K562 (cell line): ENCODE data around the gene KBTBD4. TPM values are rescaled to one million over a fixed set of nuclear protein-coding genes. Genes with fewer than 3 reads are reported as not detected.

Source experiments
- ATAC-seq: fragments of 200-7000 bp; cut with Tn5 transposase; 3 replicates; pipeline ENCODE4 v1.9.1; 2020; ENCODE audit warnings: moderate library complexity
- BruUV-seq: library from RNA; stranded (reverse); fragments of 400-500 nt; replicated peaks from 2 replicates; lab custom pipeline; 2021; lab: Mats Ljungman, UMichigan
- CTCF ChIA-PET: fragments of 300-600 bp; formaldehyde crosslinking; extraction: SDS; loops from one replicate; lab custom pipeline; 2021; ENCODE audit warnings: low intra/inter-chr PET ratio; lab: Yijun Ruan, JAX
- POLR2A ChIA-PET: fragments of 300-600, 350-650 bp; sonication (Branson Sonifier 250); formaldehyde crosslinking; extraction: SDS; loops from one replicate; lab custom pipeline; 2021; ENCODE audit warnings: antibody characterized with exemption, inconsistent platforms; lab: Yijun Ruan, JAX
- DNase-seq, 4 experiments: peaks; one replicate each; pipeline versions ENCODE4 v3.0.0 to v3.0.0-alpha.2; 2011 to 2018; ENCODE audit warnings: low spot score in 3 of 4, mixed read lengths in 3 of 4; ENCODE audit errors: extremely low read depth in 1 of 4
- FAIRE-seq: peaks from 2 replicates; lab custom pipeline; 2011; peaks lifted over from hg19 to GRCh38; lab: Jason Lieb, UNC
- H2AFZ ChIP-seq: 2 replicates; pipeline ENCODE4 v1.6.0; 2011; ENCODE audit warnings: low read depth, low read length, control low read depth, inconsistent platforms
- H3K27ac ChIP-seq: fragments of 200-600 bp; 3 replicates; pipeline ENCODE4 v1.8.0; 2011; ENCODE audit warnings: low read depth, mild to moderate bottlenecking, control low read depth, inconsistent platforms, low read length, moderate library complexity, mixed read lengths; ENCODE audit errors: extremely low read depth
- H3K27me3 ChIP-seq, 2 experiments: fragments of 300-600 bp in 1 of 2; 2 replicates in 1 of 2; 3 replicates in 1 of 2; pipeline versions ENCODE4 v1.6.0 to v1.8.0; 2011; ENCODE audit warnings: inconsistent platforms in 2 of 2, low read length in 2 of 2, mild to moderate bottlenecking in 1 of 2, mixed read lengths in 1 of 2, moderate library complexity in 1 of 2; ENCODE audit not compliant: control insufficient read depth in 2 of 2, insufficient read depth in 2 of 2
- H3K36me3 ChIP-seq: fragments of 300-600 bp; 3 replicates; pipeline ENCODE4 v1.8.0; 2011; ENCODE audit warnings: mild to moderate bottlenecking, low read length, inconsistent platforms; ENCODE audit not compliant: control insufficient read depth, insufficient read depth
- H3K4me1 ChIP-seq, 2 experiments: fragments of 200-600 bp in 1 of 2; replicated peaks in 1 of 2; 2 replicates in 1 of 2; 3 replicates in 1 of 2; pipeline versions ENCODE4 v1.5.1 to v1.8.0; 2011; ENCODE audit warnings: inconsistent platforms in 2 of 2, low read length in 2 of 2, mild to moderate bottlenecking in 1 of 2, mixed read lengths in 1 of 2, moderate library complexity in 1 of 2; ENCODE audit not compliant: control insufficient read depth in 2 of 2, insufficient read depth in 2 of 2
- H3K4me2 ChIP-seq: 2 replicates; pipeline ENCODE4 v1.6.1; 2011; ENCODE audit warnings: low read length, control low read depth, inconsistent platforms, mixed read lengths; ENCODE audit not compliant: insufficient read depth
- H3K4me3 ChIP-seq: fragments of 200-600 bp; sonication (generic), shearing (Covaris generic); 2 replicates; pipeline ENCODE4 v1.5.1; 2016; ENCODE audit warnings: control low read depth, inconsistent platforms
- H3K79me2 ChIP-seq: fragments of 200-600 bp; 3 replicates; pipeline ENCODE4 v1.8.0; 2011; ENCODE audit warnings: low read length, inconsistent platforms; ENCODE audit not compliant: control insufficient read depth, insufficient read depth
- H3K9ac ChIP-seq, 2 experiments: 2 replicates each; pipeline versions ENCODE4 v1.6.0 to v1.6.1; 2011; ENCODE audit warnings: low read depth in 2 of 2, low read length in 2 of 2, control low read depth in 1 of 2, inconsistent platforms in 1 of 2, mild to moderate bottlenecking in 1 of 2, mixed read lengths in 1 of 2; ENCODE audit not compliant: insufficient read depth in 1 of 2
- H3K9me1 ChIP-seq: one replicate; pipeline ENCODE4 v1.6.0; 2011; ENCODE audit warnings: inconsistent platforms, mild to moderate bottlenecking, low read length, moderate library complexity; ENCODE audit not compliant: control insufficient read depth, insufficient read depth
- H3K9me3 ChIP-seq: replicated peaks from 2 replicates; pipeline ENCODE4 v1.5.1; 2011; ENCODE audit warnings: low read depth, low read length, inconsistent platforms; ENCODE audit not compliant: control insufficient read depth, insufficient read depth
- H4K20me1 ChIP-seq: replicated peaks from 2 replicates; pipeline ENCODE4 v1.6.1; 2011; ENCODE audit warnings: low read length, inconsistent platforms, mixed read lengths; ENCODE audit not compliant: control insufficient read depth, insufficient read depth
- BCOR ChIP-seq: fragments of 450-650 bp; IDR thresholded peaks from 2 replicates; pipeline ENCODE4 v1.6.1; 2016
- GATAD2B ChIP-seq: fragments of 450-650 bp; IDR thresholded peaks from 2 replicates; pipeline ENCODE4 v1.6.1; 2017; ENCODE audit warnings: mild to moderate bottlenecking, borderline replicate concordance
- GTF2F1 ChIP-seq: IDR thresholded peaks from 2 replicates; pipeline ENCODE4 v1.6.1; 2011; ENCODE audit warnings: low read depth, low read length, improper control_type of control experiment
- HDAC2 ChIP-seq: fragments of 450-650 bp; IDR thresholded peaks from 2 replicates; pipeline ENCODE4 v1.6.1; 2016; ENCODE audit warnings: mild to moderate bottlenecking
- HSF4 ChIP-seq: fragments of 250-450 bp; sonication (Bioruptor Pico); IDR thresholded peaks from 2 replicates; pipeline ENCODE4 v2.1.2; 2022; ENCODE audit warnings: mild to moderate bottlenecking, moderate library complexity, borderline replicate concordance
- L3MBTL2 ChIP-seq: fragments of 450-650 bp; IDR thresholded peaks from 2 replicates; pipeline ENCODE4 v1.6.1; 2016; ENCODE audit warnings: mild to moderate bottlenecking, moderate library complexity
- NR2C2 ChIP-seq, 2 experiments: fragments of 200-800 bp in 1 of 2; sonication (Bioruptor generic) in 1 of 2; sonication (generic) in 1 of 2; formaldehyde crosslinking in 1 of 2; IDR thresholded peaks; 2 replicates each; pipeline versions ENCODE4 v1.6.1 to v1.8.0; 2016 to 2022; ENCODE audit warnings: mild to moderate bottlenecking in 1 of 2, missing compliant biosample characterization in 1 of 2, missing genetic modification characterization in 1 of 2, missing genetic modification reagents in 1 of 2
- RBM14 ChIP-seq: fragments of 200-400 bp; formaldehyde crosslinking; IDR thresholded peaks from 2 replicates; pipeline ENCODE4 v1.6.1; 2018; ENCODE audit warnings: low read depth, mild to moderate bottlenecking, low read length, moderate library complexity, borderline replicate concordance; ENCODE audit not compliant: insufficient read depth
- SMARCA5 ChIP-seq: fragments of 450-650 bp; IDR thresholded peaks from 2 replicates; pipeline ENCODE4 v1.6.1; 2016
- SNIP1 ChIP-seq: fragments of 450-650 bp; IDR thresholded peaks from 2 replicates; pipeline ENCODE4 v1.7.1; 2017; ENCODE audit warnings: low read depth, mild to moderate bottlenecking
- TBP ChIP-seq: optimal IDR thresholded peaks from 2 replicates; pipeline ENCODE3; 2011; ENCODE audit warnings: low read depth, low read length, improper control_type of control experiment
- TRIM28 ChIP-seq: fragments of 450-650 bp; IDR thresholded peaks from 2 replicates; pipeline ENCODE4 v1.6.1; 2017
- YY1 ChIP-seq, 3 experiments: IDR thresholded peaks; 2 replicates each; pipeline ENCODE4 v1.6.1; 2011; ENCODE audit warnings: low read length in 2 of 3, mild to moderate bottlenecking in 2 of 3, moderate library complexity in 2 of 3, borderline replicate concordance in 1 of 3, control low read depth in 1 of 3, low read depth in 1 of 3; ENCODE audit not compliant: insufficient read depth in 3 of 3, insufficient replicate concordance in 2 of 3, control insufficient read depth in 1 of 3, insufficient read length in 1 of 3; ENCODE audit errors: extremely low read depth in 1 of 3
- ZNF133 ChIP-seq: fragments of 250-450 bp; sonication (Bioruptor Pico); IDR thresholded peaks from 2 replicates; pipeline ENCODE4 v1.4.0; 2020; ENCODE audit warnings: mild to moderate bottlenecking
- ZNF24 ChIP-seq: fragments of 450-650 bp; IDR thresholded peaks from 2 replicates; pipeline ENCODE4 v1.6.1; 2016
- ZNF586 ChIP-seq: fragments of 450-650 bp; formaldehyde crosslinking; conservative IDR thresholded peaks from 2 replicates; pipeline ENCODE4 v1.4.0; 2020; ENCODE audit warnings: mild to moderate bottlenecking, moderate library complexity
- WGBS: fragments of 100-300 bp; shearing (Covaris generic); methylation state at CpG from one replicate; pipeline ENCODE4 v1.1.6; 2016; ENCODE audit warnings: low coverage, mixed read lengths; ENCODE audit not compliant: insufficient coverage; ENCODE audit errors: missing lambda C conversion rate; 5-methylcytosine and 5-hydroxymethylcytosine counted together
- in situ Hi-C: fragments of 300-500 bp; cut with MboI; formaldehyde crosslinking; loops from 4 replicates; pipeline ENCODE4 v1.15.0; 2018; ENCODE audit warnings: inconsistent platforms, mixed read lengths
- intact Hi-C: fragments of 100-400 bp; cut with micrococcal nuclease; formaldehyde crosslinking; loops from 2 replicates; pipeline ENCODE4 v1.14.2; 2022
- polyA plus RNA-seq, 8 experiments: library from polyadenylated mRNA; depleted of rRNA in 4 of 8; stranded (reverse) in 5 of 8; unstranded in 3 of 8; fragments of >200 nt; fragmentation: Nextera tagmentation in 2 of 8; fragmentation: Illumina TruSeq in 1 of 8; extraction: Ambion mirVana in 2 of 8; extraction: Trizol in 1 of 8; gene quantifications; 2 replicates each; pipeline versions ENCODE4 v1.2.1 to v1.2.3, GENCODE V29; 2011 to 2014; ENCODE audit warnings: inconsistent platforms in 1 of 8, missing spikeins in 1 of 8
- total RNA-seq, 7 experiments: library from RNA; depleted of rRNA in 6 of 7; stranded (reverse); fragments of >200 nt in 6 of 7; fragmentation: Illumina TruSeq in 2 of 7; extraction: Trizol in 2 of 7; gene quantifications; 2 replicates each; pipeline versions ENCODE4 v1.2.1 to v1.2.3, GENCODE V29; 2011 to 2021; ENCODE audit warnings: low replicate concordance in 1 of 7
- TF ChIP-seq, protein P1 (sequence below): fragments of 250-450 bp; sonication (Bioruptor Pico); IDR thresholded peaks from 2 replicates; pipeline ENCODE4 v1.5.0; 2020; ENCODE audit warnings: mild to moderate bottlenecking, borderline replicate concordance
- TF ChIP-seq, protein P2 (sequence below): sonication (generic); IDR thresholded peaks from 2 replicates; pipeline ENCODE4 v1.6.1; 2016

KBTBD4 gene
- total and polyA plus RNA-seq, 9 of the 15 experiments (the other 6 are each of a cell fraction or from before 2014, with no cell fraction given) = 7.0 to 33.9 (median 13.3) TPM

DNA sequence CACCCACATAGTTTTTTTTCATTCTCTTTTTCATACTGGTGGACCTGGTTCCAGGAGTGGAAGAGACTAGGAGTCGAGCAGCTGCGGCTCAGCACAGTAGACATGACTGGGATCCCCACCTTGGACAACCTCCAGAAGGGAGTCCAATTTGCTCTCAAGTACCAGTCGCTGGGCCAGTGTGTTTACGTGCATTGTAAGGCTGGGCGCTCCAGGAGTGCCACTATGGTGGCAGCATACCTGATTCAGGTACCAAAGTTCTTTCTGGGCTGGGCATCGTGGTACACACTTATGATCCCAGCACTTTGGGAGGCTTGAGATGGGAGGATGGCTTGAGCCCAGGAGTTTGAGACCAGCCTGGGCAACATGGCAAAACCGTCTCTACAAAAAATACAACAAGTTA, 9.1 kb downstream of the KBTBD4 start (continued):
- TF ChIP-seq, protein P1, sequence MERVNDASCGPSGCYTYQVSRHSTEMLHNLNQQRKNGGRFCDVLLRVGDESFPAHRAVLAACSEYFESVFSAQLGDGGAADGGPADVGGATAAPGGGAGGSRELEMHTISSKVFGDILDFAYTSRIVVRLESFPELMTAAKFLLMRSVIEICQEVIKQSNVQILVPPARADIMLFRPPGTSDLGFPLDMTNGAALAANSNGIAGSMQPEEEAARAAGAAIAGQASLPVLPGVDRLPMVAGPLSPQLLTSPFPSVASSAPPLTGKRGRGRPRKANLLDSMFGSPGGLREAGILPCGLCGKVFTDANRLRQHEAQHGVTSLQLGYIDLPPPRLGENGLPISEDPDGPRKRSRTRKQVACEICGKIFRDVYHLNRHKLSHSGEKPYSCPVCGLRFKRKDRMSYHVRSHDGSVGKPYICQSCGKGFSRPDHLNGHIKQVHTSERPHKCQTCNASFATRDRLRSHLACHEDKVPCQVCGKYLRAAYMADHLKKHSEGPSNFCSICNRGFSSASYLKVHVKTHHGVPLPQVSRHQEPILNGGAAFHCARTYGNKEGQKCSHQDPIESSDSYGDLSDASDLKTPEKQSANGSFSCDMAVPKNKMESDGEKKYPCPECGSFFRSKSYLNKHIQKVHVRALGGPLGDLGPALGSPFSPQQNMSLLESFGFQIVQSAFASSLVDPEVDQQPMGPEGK (CRISPR knock-in tag) = no peak
- TF ChIP-seq RBM14 = no peak
- no peak for TF ChIP-seq ZNF133
- no peak for TF ChIP-seq NR2C2 (CRISPR knock-in tag; IDR thresholded peaks at IDR 0.05)
- TF ChIP-seq NR2C2 (tag; IDR thresholded peaks at IDR 0.05) = no peak
- no peak for TF ChIP-seq SNIP1
- TF ChIP-seq L3MBTL2 = no peak
- no peak for TF ChIP-seq GTF2F1

DNA sequence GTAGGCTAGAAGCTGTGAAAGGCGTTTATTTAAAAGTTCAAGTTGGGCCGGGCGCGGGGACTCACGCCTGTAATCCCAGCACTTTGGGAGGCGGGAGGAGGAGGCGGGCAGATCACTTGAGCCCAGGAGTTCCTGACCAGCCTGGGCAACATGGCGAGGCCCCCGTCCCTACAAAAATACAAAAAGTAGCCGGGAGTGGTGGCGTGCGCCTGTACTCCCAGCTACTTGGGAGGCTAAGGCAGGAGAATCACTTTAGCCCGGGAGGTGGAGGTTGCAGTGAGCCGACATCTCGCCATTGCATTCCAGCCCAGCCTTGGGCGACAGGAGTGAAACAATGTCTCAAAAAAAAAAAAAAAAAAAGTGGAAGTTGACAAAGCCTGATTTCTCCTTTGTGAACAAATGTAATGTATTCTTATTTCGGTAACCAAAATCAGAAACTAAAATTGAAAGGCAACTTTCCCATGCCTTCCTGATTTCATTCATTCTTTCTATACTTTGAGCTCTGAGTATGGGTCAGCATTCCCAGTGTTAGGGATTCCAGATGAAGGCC, 12.5 kb downstream of the KBTBD4 start:
- Histone ChIP-seq H4K20me1 (no peaks in the 10 kb centered on the region), H3K4me2 (peak overlapping the region; percentile 92), H3K79me2 (peaks cover 44% of the 10 kb centered on the region), H3K4me3 (peak overlapping the region; percentile 100), H3K9ac (peak overlapping the region; percentile 99 to 100), H3K36me3 (peaks cover 29% of the 10 kb centered on the region; the same call in 2 of the 3 replicates), H2AFZ (peak overlapping the region; percentile 98), H3K9me1 (no peaks in the 10 kb centered on the region), H3K27me3 (no peaks in the 10 kb centered on the region), H3K27ac (peak overlapping the region; percentile 96), H3K4me1 (peaks cover 10 to 40% of the 10 kb centered on the region in 2 experiments; a peak in 4 of 5 replicates), H3K9me3 (no peaks in the 10 kb centered on the region)
- CTCF ChIA-PET = no interaction called here
- 4% methylated on average over 17 of the region's 17 CpGs for WGBS
- in situ Hi-C loops = no loop called here
- POLR2A ChIA-PET = interaction anchor here (0.6 to 3.2 kb wide), 8 partner anchors 10 to 352 kb away, joined by 3 to 23 read pairs (median 4); partner anchors contain the start of genes CELF1 and NDUFS3
- intact Hi-C loops = no loop called here
- peak; percentile 25 for ATAC-seq
- no TSS peak for BruUV-seq
- no peak for FAIRE-seq
- peak in 1 of 4 experiments; percentile 39 for DNase-seq
- TF ChIP-seq GATAD2B (no peak), TRIM28 (peak; percentile 65; the same call in 1 of the 2 replicates), HDAC2 (0 out of 2 replicates have a peak, but pooled peaks have one; percentile 24), BCOR (peak; percentile 89), ZNF586 (CRISPR knock-in tag) (no peak), TBP (no peak), HSF4 (CRISPR knock-in tag) (no peak), SMARCA5 (0 out of 2 replicates have a peak, but pooled peaks have one; percentile 63), ZNF24 (peak; percentile 84), YY1 (IDR thresholded peaks at IDR 0.05; ENCODE audit: borderline replicate concordance in 1 of 3, control insufficient read depth in 1 of 3, extremely low read depth in 1 of 3, insufficient read depth in 3 of 3, insufficient read length in 1 of 3, insufficient replicate concordance in 2 of 3, low read depth in 1 of 3, low read length in 2 of 3) (peak in 1 of 3 experiments; percentile 50)
- TF ChIP-seq, protein P2, sequence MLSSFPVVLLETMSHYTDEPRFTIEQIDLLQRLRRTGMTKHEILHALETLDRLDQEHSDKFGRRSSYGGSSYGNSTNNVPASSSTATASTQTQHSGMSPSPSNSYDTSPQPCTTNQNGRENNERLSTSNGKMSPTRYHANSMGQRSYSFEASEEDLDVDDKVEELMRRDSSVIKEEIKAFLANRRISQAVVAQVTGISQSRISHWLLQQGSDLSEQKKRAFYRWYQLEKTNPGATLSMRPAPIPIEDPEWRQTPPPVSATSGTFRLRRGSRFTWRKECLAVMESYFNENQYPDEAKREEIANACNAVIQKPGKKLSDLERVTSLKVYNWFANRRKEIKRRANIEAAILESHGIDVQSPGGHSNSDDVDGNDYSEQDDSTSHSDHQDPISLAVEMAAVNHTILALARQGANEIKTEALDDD = no peak
